Testis (tissue), 3 donors: Measurements from ENCODE around the gene CRAT. TPM values are rescaled to one million over a fixed set of nuclear protein-coding genes. Genes with fewer than 3 reads are reported as not detected.

Experiments
- DNase-seq: peaks from one replicate; pipeline ENCODE4 v3.0.0-alpha.2; 2019
- H3K27ac ChIP-seq, 2 donors: fragments of 200-600 bp; sonication (generic); one replicate each; pipeline ENCODE4 v1.5.1; 2019
- H3K27me3 ChIP-seq: fragments of 200-600 bp; sonication (generic); one replicate; pipeline ENCODE4 v1.5.1; 2019
- H3K36me3 ChIP-seq: fragments of 200-600 bp; sonication (generic); one replicate; pipeline ENCODE4 v1.5.1; 2017; ENCODE audit warnings: low read depth; ENCODE audit errors: missing control alignments
- H3K4me1 ChIP-seq: fragments of 200-600 bp; sonication (generic); one replicate; pipeline ENCODE4 v1.5.1; 2019
- H3K4me3 ChIP-seq, 2 donors: fragments of 200-600 bp; sonication (generic); one replicate each; pipeline ENCODE4 v1.5.1; 2017 to 2019
- H3K9me3 ChIP-seq: fragments of 200-600 bp; sonication (generic); one replicate; pipeline ENCODE4 v1.5.1; 2017
- CTCF ChIP-seq, 3 experiments: fragments of 450-650 bp in 2 of 3; fragments of 200-600 bp in 1 of 3; sonication (generic) in 1 of 3; IDR thresholded peaks; one replicate each; pipeline ENCODE4 v1.5.1; 2016 to 2019; ENCODE audit warnings: antibody characterized with exemption in 3 of 3, mild to moderate bottlenecking in 2 of 3, moderate library complexity in 1 of 3
- POLR2A ChIP-seq: fragments of 450-650 bp; IDR thresholded peaks from one replicate; pipeline ENCODE4 v1.6.1; 2017; ENCODE audit warnings: antibody characterized with exemption, mild to moderate bottlenecking, moderate library complexity
- WGBS, 2 donors: methylation state at CpG; one replicate each; pipeline ENCODE4 v1.1.5; 2018; 5-methylcytosine and 5-hydroxymethylcytosine counted together
- intact Hi-C: fragments of 100-400 bp; cut with DNase I; formaldehyde crosslinking; loops from one replicate; pipeline ENCODE4 v1.15.1; 2023; ENCODE audit warnings: low total_unique reads
- polyA plus RNA-seq: library from polyadenylated mRNA; stranded (reverse); fragments of 350-450 nt; fragmentation: Illumina TruSeq; extraction: RNeasy Lipid Tissue Mini Kit (QIAGEN cat#74804); gene quantifications from one replicate; pipeline ENCODE4 v1.2.3, GENCODE V29; 2014; ENCODE audit warnings: low read depth, low replicate concordance; ENCODE audit not compliant: insufficient read depth
- total RNA-seq, 2 donors: library from RNA; depleted of rRNA; stranded (reverse); fragments of >200 nt; gene quantifications; one replicate each; pipeline ENCODE4 v1.2.3, GENCODE V29; 2016

CRAT gene
- total and polyA plus RNA-seq, 3 donors from 2014 or later, result 188 to 451 (median 272) TPM

GRCh38 chr9:129064499-129064908 lies 46.1 kb downstream of the CRAT start:
- WGBS, 2 donors, result 95% methylated on average over 8 of the region's 8 CpGs
- TF ChIP-seq POLR2A (no peak), CTCF (IDR thresholded peaks at IDR 0.05) (no peak)

GRCh38 chr9:129063061-129063460 lies 47.5 kb downstream of the CRAT start:
- TF ChIP-seq POLR2A, result no peak
- no peak for TF ChIP-seq CTCF (IDR thresholded peaks at IDR 0.05)
- Histone ChIP-seq H3K4me3 (no peak overlapping the region), H3K36me3 (no peaks in the 10 kb centered on the region), H3K27ac (no peak overlapping the region), H3K9me3 (no peaks in the 10 kb centered on the region), H3K27me3 (no peaks in the 10 kb centered on the region), H3K4me1 (no peaks in the 10 kb centered on the region)
- 83 to 93% methylated on average over 1 to 9 of the region's 9 CpGs for WGBS, 2 donors
- no peak for DNase-seq
- intact Hi-C loops, result no loop called here

More at GRCh38 chr9:129064499-129064908, 46.1 kb downstream of the CRAT start:
- H3K4me1 ChIP-seq, result no peaks in the 10 kb centered on the region
- no peak overlapping the region for H3K4me3 ChIP-seq
- intact Hi-C loops, result no loop called here
- no peaks in the 10 kb centered on the region for H3K9me3 ChIP-seq
- DNase-seq, result no peak
- H3K27ac ChIP-seq, result no peak overlapping the region
- no peaks in the 10 kb centered on the region for H3K36me3 ChIP-seq
- H3K27me3 ChIP-seq, result no peaks in the 10 kb centered on the region

- TF ChIP-seq POLR2A (no peak), CTCF (IDR thresholded peaks at IDR 0.05) (no peak)
- no peak for DNase-seq
- no peaks in the 10 kb centered on the region for H3K27me3 ChIP-seq
- no peaks in the 10 kb centered on the region for H3K36me3 ChIP-seq
- H3K4me3 ChIP-seq, result no peak overlapping the region
- no peaks in the 10 kb centered on the region for H3K4me1 ChIP-seq
- WGBS, 2 donors, result 95% methylated on average over 5 to 12 of the region's 12 CpGs
- intact Hi-C loops, result no loop called here
- H3K27ac ChIP-seq, result no peak overlapping the region
- no peaks in the 10 kb centered on the region for H3K9me3 ChIP-seq
Observed at GRCh38 chr9:129060991-129061390, 49.6 kb downstream of the CRAT start.

GRCh38 chr9:129059796-129060785 lies 50.5 kb downstream of the CRAT start:
- Histone ChIP-seq H3K27me3 (no peaks in the 10 kb centered on the region), H3K36me3 (no peaks in the 10 kb centered on the region), H3K4me1 (no peaks in the 10 kb centered on the region), H3K27ac (no peak overlapping the region), H3K4me3 (no peak overlapping the region), H3K9me3 (no peaks in the 10 kb centered on the region)
- intact Hi-C loops, result no loop called here
- WGBS, 2 donors, result 88 to 91% methylated on average over 23 to 29 of the region's 37 CpGs
- no peak for DNase-seq
- no peak for TF ChIP-seq CTCF (IDR thresholded peaks at IDR 0.05)
- no peak for TF ChIP-seq POLR2A
